HUES64 (cell line): Measurements from ENCODE around the gene KRT84.

Experiments
- H3K27ac ChIP-seq: 2 replicates; pipeline ENCODE4 v1.7.0; 2013; ENCODE audit warnings: low read depth, low read length, inconsistent platforms
- H3K27me3 ChIP-seq: 2 replicates; pipeline ENCODE4 v1.6.1; 2013; ENCODE audit warnings: mild to moderate bottlenecking, low read length; ENCODE audit not compliant: insufficient read depth
- H3K36me3 ChIP-seq: 2 replicates; pipeline ENCODE4 v1.6.1; 2013; ENCODE audit warnings: mild to moderate bottlenecking, low read length; ENCODE audit not compliant: insufficient read depth
- H3K4me1 ChIP-seq: 2 replicates; pipeline ENCODE4 v1.6.1; 2013; ENCODE audit warnings: mild to moderate bottlenecking, low read length, moderate library complexity; ENCODE audit not compliant: insufficient read depth
- H3K4me3 ChIP-seq: 2 replicates; pipeline ENCODE4 v1.5.1; 2013; ENCODE audit warnings: mild to moderate bottlenecking, low read length, moderate library complexity
- H3K9ac ChIP-seq: 2 replicates; pipeline ENCODE4 v1.6.1; 2013; ENCODE audit warnings: mild to moderate bottlenecking, low read depth, low read length
- H3K9me3 ChIP-seq: 2 replicates; pipeline ENCODE4 v1.6.1; 2013; ENCODE audit warnings: low read depth, low read length; ENCODE audit not compliant: insufficient read depth
- WGBS: fragments of 150-250, 120-280 bp; methylation state at CpG from one replicate; pipeline ENCODE4 v1.1.7; 2013; ENCODE audit warnings: missing lambda C conversion rate; 5-methylcytosine and 5-hydroxymethylcytosine counted together

Gene KRT84

GRCh38 chr12:52368508-52368907 is 16.9 kb downstream of the KRT84 start:
- 53% methylated on average over 3 of the region's 3 CpGs for WGBS
- Histone ChIP-seq H3K4me1 (no peaks in the 10 kb centered on the region), H3K27me3 (no peaks in the 10 kb centered on the region), H3K9me3 (no peaks in the 10 kb centered on the region), H3K9ac (no peak overlapping the region), H3K27ac (no peak overlapping the region), H3K4me3 (no peak overlapping the region), H3K36me3 (no peaks in the 10 kb centered on the region)

- WGBS: 95% methylated on average over 6 of the region's 6 CpGs
- Histone ChIP-seq H3K27me3 (no peaks in the 10 kb centered on the region), H3K9ac (no peak overlapping the region)
Observed at GRCh38 chr12:52367876-52368275, 17.6 kb downstream of the KRT84 start.

GRCh38 chr12:52366738-52367485 is 18.5 kb downstream of the KRT84 start, which contains the start of gene KRT85:
Gene KRT85 (minus strand): TSS chr12:52367481. CDS start chr12:52367405, 76 bp downstream.
- H3K27ac ChIP-seq: no peak within 1 kb of the TSS
- H3K27me3 ChIP-seq: no peaks in the 10 kb centered on the region
- no peaks in the 10 kb centered on the region for H3K9me3 ChIP-seq
- no peaks in the 10 kb centered on the region for H3K4me1 ChIP-seq
- no peaks in the 10 kb centered on the region for H3K36me3 ChIP-seq
- 94% methylated on average over 42 of the region's 42 CpGs for WGBS
- no peak within 1 kb of the TSS for H3K4me3 ChIP-seq
- H3K9ac ChIP-seq: no peak within 1 kb of the TSS

More at GRCh38 chr12:52367876-52368275, 17.6 kb downstream of the KRT84 start:
- no peaks in the 10 kb centered on the region for H3K9me3 ChIP-seq
- no peaks in the 10 kb centered on the region for H3K36me3 ChIP-seq
- no peaks in the 10 kb centered on the region for H3K4me1 ChIP-seq
- no peak overlapping the region for H3K27ac ChIP-seq
- H3K4me3 ChIP-seq: no peak overlapping the region

- Histone ChIP-seq H3K9ac (no peak overlapping the region), H3K27me3 (no peaks in the 10 kb centered on the region), H3K4me3 (no peak overlapping the region), H3K9me3 (no peaks in the 10 kb centered on the region), H3K4me1 (no peaks in the 10 kb centered on the region), H3K36me3 (no peaks in the 10 kb centered on the region), H3K27ac (no peak overlapping the region)
- WGBS: 92% methylated on average over 14 of the region's 14 CpGs
Observed at GRCh38 chr12:52364901-52365489, 20.5 kb downstream of the KRT84 start.

- 87% methylated on average over 7 of the region's 7 CpGs for WGBS
- Histone ChIP-seq H3K9me3 (no peaks in the 10 kb centered on the region), H3K27ac (no peak overlapping the region), H3K36me3 (no peaks in the 10 kb centered on the region), H3K27me3 (no peaks in the 10 kb centered on the region), H3K9ac (no peak overlapping the region), H3K4me1 (no peaks in the 10 kb centered on the region), H3K4me3 (no peak overlapping the region)
Observed at GRCh38 chr12:52364061-52364460, 21.4 kb downstream of the KRT84 start.

GRCh38 chr12:52363111-52363679 is 22.3 kb downstream of the KRT84 start:
- Histone ChIP-seq H3K9me3 (no peaks in the 10 kb centered on the region), H3K36me3 (no peaks in the 10 kb centered on the region), H3K4me1 (no peaks in the 10 kb centered on the region), H3K27ac (no peak overlapping the region), H3K9ac (no peak overlapping the region), H3K27me3 (no peaks in the 10 kb centered on the region), H3K4me3 (no peak overlapping the region)
- WGBS: 96% methylated on average over 12 of the region's 12 CpGs

GRCh38 chr12:52362118-52362726 is 23.2 kb downstream of the KRT84 start:
- no peaks in the 10 kb centered on the region for H3K36me3 ChIP-seq
- H3K9me3 ChIP-seq: no peaks in the 10 kb centered on the region
- H3K27me3 ChIP-seq: no peaks in the 10 kb centered on the region
- no peak overlapping the region for H3K4me3 ChIP-seq
- H3K27ac ChIP-seq: no peak overlapping the region
- H3K9ac ChIP-seq: no peak overlapping the region
- 87% methylated on average over 11 of the region's 11 CpGs for WGBS
- no peaks in the 10 kb centered on the region for H3K4me1 ChIP-seq

- H3K36me3 ChIP-seq: no peaks in the 10 kb centered on the region
- H3K27me3 ChIP-seq: no peaks in the 10 kb centered on the region
- no peak overlapping the region for H3K27ac ChIP-seq
- no peaks in the 10 kb centered on the region for H3K4me1 ChIP-seq
- no peak overlapping the region for H3K4me3 ChIP-seq
- H3K9ac ChIP-seq: no peak overlapping the region
- 95% methylated on average over 1 of the region's 1 CpG for WGBS
- H3K9me3 ChIP-seq: no peaks in the 10 kb centered on the region
Observed at GRCh38 chr12:52361553-52361952, 23.9 kb downstream of the KRT84 start.

- H3K9ac ChIP-seq: no peak overlapping the region
- no peaks in the 10 kb centered on the region for H3K36me3 ChIP-seq
- no peaks in the 10 kb centered on the region for H3K9me3 ChIP-seq
- H3K27ac ChIP-seq: no peak overlapping the region
- H3K27me3 ChIP-seq: no peaks in the 10 kb centered on the region
- WGBS: 93% methylated on average over 12 of the region's 13 CpGs
- H3K4me1 ChIP-seq: no peaks in the 10 kb centered on the region
- no peak overlapping the region for H3K4me3 ChIP-seq
Observed at GRCh38 chr12:52360663-52361271, 24.7 kb downstream of the KRT84 start.

GRCh38 chr12:52360106-52360662 is 25.3 kb downstream of the KRT84 start:
- Histone ChIP-seq H3K27ac (no peak overlapping the region), H3K36me3 (no peaks in the 10 kb centered on the region), H3K9me3 (no peaks in the 10 kb centered on the region), H3K27me3 (no peaks in the 10 kb centered on the region), H3K4me1 (no peaks in the 10 kb centered on the region), H3K9ac (no peak overlapping the region), H3K4me3 (no peak overlapping the region)
- WGBS: 88% methylated on average over 7 of the region's 7 CpGs
